Suppressor macrophage treated with lipopolysaccharide for 4 hours (primary cell): Measurements from ENCODE around the gene CNRIP1.
A peak's percentile ranks its signal among the peaks of the same experiment; 100 is the strongest.

Experiments used
- DNase-seq: peaks from one replicate; pipeline ENCODE4 v3.0.0-alpha.2; 2020

Gene CNRIP1

DNA sequence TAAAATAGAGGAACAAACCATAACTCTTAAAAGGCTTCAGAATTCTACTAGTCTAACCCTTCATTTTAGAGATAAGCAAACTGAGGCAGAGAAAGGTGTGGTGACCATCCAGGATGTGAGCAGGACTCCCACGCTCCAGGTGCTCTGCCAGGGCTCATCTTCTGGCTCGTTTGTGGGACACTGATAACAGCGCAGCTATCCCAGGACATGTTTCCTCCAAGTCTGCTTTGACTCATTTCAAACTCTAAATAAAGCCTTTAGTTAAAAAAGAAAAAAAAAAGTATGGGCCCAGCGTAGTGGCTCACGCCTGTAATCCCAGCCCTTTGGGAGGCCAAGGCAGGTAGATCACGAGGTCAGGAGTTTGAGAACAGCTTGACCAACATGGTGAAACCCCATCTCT lies 28.4 kb downstream of the CNRIP1 start:
- DNase-seq: no peak

DNA sequence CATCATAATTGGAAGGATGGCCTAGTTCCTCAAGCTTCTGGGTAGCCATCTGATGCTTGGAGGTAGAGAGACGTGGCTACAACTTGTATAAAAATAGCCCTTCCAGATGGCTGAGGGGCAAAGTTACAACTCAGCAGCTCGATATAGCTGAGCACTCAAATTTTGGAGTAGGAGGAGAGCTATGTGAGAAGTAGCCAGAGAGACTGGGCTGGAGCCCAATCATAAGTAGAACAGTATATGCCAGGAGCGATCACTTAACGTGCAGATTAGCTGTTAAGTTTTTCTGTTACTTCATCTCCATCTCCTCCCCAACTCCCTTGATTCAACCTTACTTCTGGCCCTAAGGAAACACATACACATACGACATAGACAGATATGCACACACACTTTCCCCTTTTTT lies 28.8 kb downstream of the CNRIP1 start:
- DNase-seq: no peak

- DNase-seq: peak; percentile 82
These were observed 31.9 kb downstream of the CNRIP1 start for GRCh38 chr2:68287580-68288441.

- DNase-seq: peak; percentile 39
These were observed 34.9 kb downstream of the CNRIP1 start for GRCh38 chr2:68284896-68285295.

- DNase-seq: no peak
These were observed 36.3 kb downstream of the CNRIP1 start for GRCh38 chr2:68283419-68283812.

GRCh38 chr2:68282811-68283418 lies 36.8 kb downstream of the CNRIP1 start:
- DNase-seq: peak; percentile 25

DNA sequence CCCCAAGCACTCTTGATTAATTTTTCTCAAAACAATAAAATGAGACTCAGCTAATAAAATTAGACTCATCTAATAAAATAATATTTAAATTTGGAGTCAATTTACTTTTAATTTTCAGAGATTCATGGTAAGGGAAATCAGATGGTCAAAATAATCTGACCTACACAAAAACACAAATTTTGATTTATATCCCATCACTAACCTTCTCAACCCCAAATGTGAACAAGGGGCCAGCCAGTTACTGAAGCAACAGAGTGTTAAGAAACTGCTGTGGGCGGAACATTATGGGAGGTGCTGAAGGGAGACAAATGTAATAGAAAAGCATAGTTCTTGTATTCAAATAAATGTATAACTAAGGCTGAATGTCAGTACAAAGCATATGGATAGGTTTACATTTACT lies 39.0 kb downstream of the CNRIP1 start:
- no peak for DNase-seq

GRCh38 chr2:68280348-68280747 lies 39.4 kb downstream of the CNRIP1 start:
- DNase-seq: no peak

GRCh38 chr2:68279691-68280090 lies 40.1 kb downstream of the CNRIP1 start:
- no peak for DNase-seq

- no peak for DNase-seq
These were observed 41.6 kb downstream of the CNRIP1 start for GRCh38 chr2:68278169-68278568.

GRCh38 chr2:68274022-68274421 lies 45.7 kb downstream of the CNRIP1 start:
- no peak for DNase-seq

DNA sequence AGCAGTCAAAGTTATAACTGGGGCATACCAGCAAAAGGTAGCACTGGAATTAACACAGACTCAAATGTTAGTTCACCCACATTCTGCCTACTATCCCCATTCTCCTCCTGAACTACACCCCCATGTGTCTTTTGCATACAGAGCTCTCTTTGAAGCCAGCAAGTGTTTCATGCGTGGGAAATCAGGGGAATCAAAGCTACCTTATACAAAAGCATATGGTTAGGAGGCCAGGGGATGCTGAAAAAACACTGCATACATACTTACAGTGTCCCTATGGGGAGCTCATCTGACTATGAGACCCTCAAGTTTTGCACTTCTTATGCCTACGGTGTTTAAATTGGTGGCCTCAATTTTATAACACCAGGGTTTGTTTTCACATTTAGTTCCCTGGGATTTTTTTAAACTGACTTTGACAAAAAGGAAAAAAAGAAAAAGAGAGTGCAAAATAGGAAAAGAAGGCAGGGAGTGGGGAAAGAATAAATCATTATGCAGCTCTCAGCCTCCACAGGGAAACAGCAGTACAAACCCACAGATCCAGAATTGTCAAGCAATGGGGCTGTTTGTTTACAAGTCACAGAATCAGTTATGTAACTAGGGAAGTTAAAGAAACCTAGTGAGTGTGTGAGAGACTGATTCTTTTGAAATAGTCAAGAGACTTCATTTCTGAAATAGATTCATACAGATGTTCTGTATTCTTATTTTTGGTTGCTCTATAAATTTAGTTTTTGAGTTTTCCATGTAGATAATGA lies 47.3 kb downstream of the CNRIP1 start:
- peak; percentile 64 for DNase-seq

DNA sequence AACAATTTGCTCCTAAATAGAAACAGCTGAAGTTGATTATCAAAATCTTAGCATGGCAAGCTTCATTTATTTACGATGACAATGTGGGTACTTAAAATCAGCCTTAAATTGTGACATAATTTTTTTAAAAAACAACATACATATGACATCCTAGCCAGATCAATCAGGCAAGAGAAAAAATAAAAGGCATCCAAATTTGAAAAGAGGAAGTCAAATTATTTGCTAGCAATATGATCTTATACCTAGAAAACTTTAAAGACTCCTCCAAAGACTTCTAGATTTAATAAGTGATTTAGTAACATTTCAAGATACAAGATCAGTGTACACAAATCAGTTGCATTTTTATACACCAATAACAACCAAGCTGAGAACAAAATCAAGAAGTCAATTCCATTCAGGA lies 53.1 kb downstream of the CNRIP1 start:
- DNase-seq: no peak

GRCh38 chr2:68263632-68264031 lies 56.1 kb downstream of the CNRIP1 start:
- no peak for DNase-seq

- DNase-seq: no peak
These were observed 60.9 kb downstream of the CNRIP1 start for GRCh38 chr2:68258851-68259250.

GRCh38 chr2:68256093-68256450 lies 63.7 kb downstream of the CNRIP1 start:
- DNase-seq: no peak

DNA sequence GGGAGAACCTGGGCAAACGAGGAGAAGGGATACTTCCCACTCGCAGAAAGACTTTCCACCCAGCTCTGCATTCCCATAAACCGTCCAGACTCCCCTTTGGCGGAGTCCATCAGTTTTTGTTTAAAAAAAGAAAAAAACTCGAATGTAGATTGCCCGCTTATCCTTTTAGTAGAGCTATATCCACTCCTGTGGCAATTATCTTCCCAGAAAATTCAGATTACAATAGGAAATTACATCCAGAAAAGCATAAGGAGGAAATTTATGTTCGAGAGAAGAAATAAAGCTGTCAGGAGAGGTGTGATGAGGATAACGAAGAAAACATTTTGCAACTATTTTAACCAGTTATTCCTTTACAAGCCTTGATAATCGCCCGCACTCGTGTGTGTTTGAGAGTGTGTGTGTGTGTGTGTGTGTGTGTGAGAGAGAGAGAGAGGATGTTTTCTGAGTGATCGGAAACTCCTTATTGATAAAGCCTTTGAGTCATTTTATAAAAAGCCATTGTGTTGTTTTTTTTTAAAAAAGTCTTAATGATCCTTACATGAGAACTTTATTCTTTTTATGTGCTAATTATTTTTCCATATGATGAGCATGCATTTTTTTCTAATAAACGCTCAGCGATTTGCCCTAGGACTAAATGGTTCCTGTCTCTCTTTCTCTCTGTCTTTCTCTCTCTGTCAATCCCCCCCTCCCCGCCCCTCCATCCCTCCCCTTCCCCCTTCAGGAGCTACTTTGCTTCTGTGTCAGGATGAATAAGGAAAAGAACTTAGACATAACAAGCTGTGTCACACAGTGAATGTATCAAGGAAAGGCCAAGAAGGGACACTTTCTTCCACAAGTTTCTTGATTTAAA lies 66.3 kb downstream of the CNRIP1 start:
- DNase-seq: peak; percentile 22

DNA sequence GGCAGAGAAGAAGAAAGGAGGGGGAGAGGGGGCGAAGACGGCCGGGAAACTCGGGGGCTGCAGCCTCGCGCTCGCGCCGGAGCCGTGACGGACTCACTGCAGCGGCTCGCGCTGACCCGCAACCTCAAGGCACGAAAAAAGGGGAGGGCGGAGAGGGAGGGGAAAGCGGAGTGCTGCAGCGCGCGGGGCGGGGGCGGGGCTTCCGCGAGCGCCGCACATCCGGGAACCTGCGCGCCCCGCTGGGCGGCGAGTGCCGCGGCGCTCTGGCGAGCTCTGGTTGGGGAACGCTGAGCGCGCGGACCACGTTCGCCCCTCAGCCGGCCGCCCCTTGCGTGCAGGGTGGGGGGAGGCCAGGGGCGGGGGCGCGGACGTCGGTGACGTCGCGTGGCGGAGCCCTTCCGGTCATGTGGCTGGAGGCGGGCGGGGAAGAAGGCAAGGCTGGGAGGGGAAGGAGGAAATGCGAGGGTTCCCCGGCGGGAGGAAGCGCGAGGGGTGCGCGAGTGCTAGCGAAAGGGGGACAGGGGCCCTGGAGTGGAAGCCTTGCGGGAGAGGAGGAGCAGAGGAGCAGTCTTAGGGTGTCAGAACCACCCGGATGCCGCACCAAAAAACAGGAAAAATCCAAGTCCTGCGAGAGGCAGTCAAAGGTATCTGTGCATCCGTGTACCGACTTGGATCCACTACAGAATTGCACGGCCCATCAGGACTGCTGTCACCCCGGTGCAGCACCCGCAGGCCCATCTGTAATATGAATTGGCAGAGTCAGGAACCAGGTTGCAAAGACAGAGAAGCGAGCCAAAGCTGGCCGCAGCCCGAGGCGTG lies 67.1 kb downstream of the CNRIP1 start, which contains the start of gene PPP3R1:
TSS of gene PPP3R1 (minus strand) at position 133 of the 819 bp plus-strand sequence. CDS start 405 bp downstream, outside the sequence.
- peak; percentile 98 for DNase-seq

- peak; percentile 23 for DNase-seq
These were observed 67.8 kb downstream of the CNRIP1 start for GRCh38 chr2:68251855-68252399.

DNA sequence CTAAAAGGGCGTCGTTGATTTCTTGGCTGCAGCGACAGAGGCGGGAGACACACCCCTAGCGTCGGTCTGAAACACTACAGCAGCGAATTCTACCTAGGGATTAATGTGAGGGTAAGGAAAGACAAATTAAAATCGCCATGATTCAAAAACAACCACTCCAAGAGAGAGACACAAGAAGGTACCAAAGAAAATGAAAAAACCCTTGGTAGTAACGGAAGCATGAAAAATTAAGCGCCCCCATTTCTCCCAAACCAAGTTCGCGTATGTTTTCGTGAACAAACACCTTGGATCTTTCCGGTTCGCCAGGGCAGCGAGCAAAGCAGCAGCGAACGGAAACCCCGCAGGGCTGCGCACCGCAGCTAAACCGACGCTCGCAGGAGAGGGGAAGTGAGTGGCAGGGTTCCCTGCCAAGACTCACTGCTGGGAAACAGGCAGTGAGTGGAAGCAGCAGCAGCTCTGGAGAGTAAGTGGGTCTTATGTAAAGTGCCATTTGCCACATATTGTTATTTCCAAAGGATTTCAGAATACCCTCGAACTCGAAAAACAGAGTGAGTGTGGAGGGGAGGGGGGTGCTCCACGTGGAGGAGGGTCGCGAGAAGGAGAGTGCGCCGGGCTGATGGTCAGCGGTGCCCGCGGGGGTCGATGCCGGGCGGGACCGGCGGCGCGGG lies 68.4 kb downstream of the CNRIP1 start:
- peak; percentile 81 for DNase-seq

DNA sequence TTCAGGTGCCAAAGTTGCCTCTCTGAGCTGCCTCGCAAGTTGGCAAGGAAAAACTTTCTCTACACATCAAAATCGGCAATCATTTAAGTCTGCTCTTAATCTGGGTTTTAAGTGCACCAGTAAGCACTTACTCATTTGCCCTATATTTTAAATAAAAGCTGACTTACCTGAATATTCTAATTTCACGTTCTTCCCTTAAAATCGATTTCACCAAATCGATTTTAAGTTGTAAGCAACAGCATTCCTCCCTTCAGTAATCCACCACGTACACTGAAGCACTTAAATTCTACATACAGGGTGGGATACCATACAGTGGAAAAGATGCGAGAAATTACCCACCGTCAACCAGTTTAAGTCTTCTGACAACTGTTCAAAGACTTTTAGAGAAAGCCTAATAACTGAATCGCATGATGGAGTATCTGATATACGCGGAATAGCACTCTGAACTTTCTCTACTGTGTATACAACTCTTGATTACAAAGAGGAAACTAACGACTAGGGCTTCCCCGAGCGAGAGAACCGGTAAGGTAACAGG lies 69.0 kb downstream of the CNRIP1 start:
- no peak for DNase-seq
